Measurements from ENCODE around the gene TEK.

The TEK gene

GRCh38 chr9:27183701-27184100, 74.7 kb downstream of the TEK start:
- Histone ChIP-seq H3K9me3 (ENCODE audit: control insufficient read depth, insufficient read depth, low read length) (no peaks in the 10 kb centered on the region), H4K20me1 (ENCODE audit: control insufficient read depth, insufficient read depth, low read depth, low read length) (no peaks in the 10 kb centered on the region), H3K27me3 (ENCODE audit: control insufficient read depth, low read length) (no peaks in the 10 kb centered on the region), H3K4me3 (ENCODE audit: low read length) (no peak overlapping the region), H3K9me2 (replicated peaks; ENCODE audit: control insufficient read depth, low read length) (no peaks in the 10 kb centered on the region), H3K27ac (ENCODE audit: low read depth, low read length) (no peak overlapping the region), H3K36me3 (ENCODE audit: control insufficient read depth, low read length) (no peaks in the 10 kb centered on the region), H3F3A (ENCODE audit: control insufficient read depth, insufficient read depth) (no peaks in the 10 kb centered on the region), H3K4me2 (ENCODE audit: low read length) (no peak overlapping the region), H3K4me1 (ENCODE audit: control insufficient read depth, low read length) (no peaks in the 10 kb centered on the region), H3K79me2 (ENCODE audit: control insufficient read depth, low read length) (no peaks in the 10 kb centered on the region)
- TF ChIP-seq CTCF (IDR thresholded peaks at IDR 0.05; ENCODE audit: low read depth, low read length, poor library complexity, severe bottlenecking) (no peak), EZH2phosphoT487 (IDR thresholded peaks at IDR 0.05; ENCODE audit: borderline replicate concordance, low read length) (no peak)

- Histone ChIP-seq H3K9me2 (replicated peaks; ENCODE audit: control insufficient read depth, low read length) (no peaks in the 10 kb centered on the region), H3F3A (ENCODE audit: control insufficient read depth, insufficient read depth) (no peaks in the 10 kb centered on the region), H3K4me2 (ENCODE audit: low read length) (no peak overlapping the region), H4K20me1 (ENCODE audit: control insufficient read depth, insufficient read depth, low read depth, low read length) (no peaks in the 10 kb centered on the region), H3K79me2 (ENCODE audit: control insufficient read depth, low read length) (no peaks in the 10 kb centered on the region), H3K4me3 (ENCODE audit: low read length) (no peak overlapping the region), H3K27ac (ENCODE audit: low read depth, low read length) (no peak overlapping the region), H3K27me3 (ENCODE audit: control insufficient read depth, low read length) (no peaks in the 10 kb centered on the region), H3K36me3 (ENCODE audit: control insufficient read depth, low read length) (no peaks in the 10 kb centered on the region), H3K9me3 (ENCODE audit: control insufficient read depth, insufficient read depth, low read length) (no peaks in the 10 kb centered on the region), H3K4me1 (ENCODE audit: control insufficient read depth, low read length) (no peaks in the 10 kb centered on the region)
- TF ChIP-seq CTCF (IDR thresholded peaks at IDR 0.05; ENCODE audit: low read depth, low read length, poor library complexity, severe bottlenecking) (no peak), EZH2phosphoT487 (IDR thresholded peaks at IDR 0.05; ENCODE audit: borderline replicate concordance, low read length) (no peak)
These were observed 75.7 kb downstream of the TEK start for GRCh38 chr9:27184556-27185351.

- Histone ChIP-seq H3K4me2 (ENCODE audit: low read length) (no peak overlapping the region), H3K4me1 (ENCODE audit: control insufficient read depth, low read length) (no peaks in the 10 kb centered on the region), H3K9me2 (replicated peaks; ENCODE audit: control insufficient read depth, low read length) (no peaks in the 10 kb centered on the region), H3K4me3 (ENCODE audit: low read length) (no peak overlapping the region), H3K27ac (ENCODE audit: low read depth, low read length) (no peak overlapping the region), H3K36me3 (ENCODE audit: control insufficient read depth, low read length) (no peaks in the 10 kb centered on the region), H3K9me3 (ENCODE audit: control insufficient read depth, insufficient read depth, low read length) (no peaks in the 10 kb centered on the region), H3K79me2 (ENCODE audit: control insufficient read depth, low read length) (no peaks in the 10 kb centered on the region), H4K20me1 (ENCODE audit: control insufficient read depth, insufficient read depth, low read depth, low read length) (no peaks in the 10 kb centered on the region), H3F3A (ENCODE audit: control insufficient read depth, insufficient read depth) (no peaks in the 10 kb centered on the region), H3K27me3 (ENCODE audit: control insufficient read depth, low read length) (no peaks in the 10 kb centered on the region)
- TF ChIP-seq EZH2phosphoT487 (IDR thresholded peaks at IDR 0.05; ENCODE audit: borderline replicate concordance, low read length) (no peak), CTCF (IDR thresholded peaks at IDR 0.05; ENCODE audit: low read depth, low read length, poor library complexity, severe bottlenecking) (no peak)
These were observed 79.4 kb downstream of the TEK start for GRCh38 chr9:27188426-27188825.

Measured in DOHH2 (cell line).